ENCODE measurements around the gene FOXD4L6.
"Not testable (repeated sequence)": the region's sequence is repeated elsewhere in the genome, so short reads cannot be mapped to it uniquely, and the experiment has no call there.

FOXD4L6 gene

DNA sequence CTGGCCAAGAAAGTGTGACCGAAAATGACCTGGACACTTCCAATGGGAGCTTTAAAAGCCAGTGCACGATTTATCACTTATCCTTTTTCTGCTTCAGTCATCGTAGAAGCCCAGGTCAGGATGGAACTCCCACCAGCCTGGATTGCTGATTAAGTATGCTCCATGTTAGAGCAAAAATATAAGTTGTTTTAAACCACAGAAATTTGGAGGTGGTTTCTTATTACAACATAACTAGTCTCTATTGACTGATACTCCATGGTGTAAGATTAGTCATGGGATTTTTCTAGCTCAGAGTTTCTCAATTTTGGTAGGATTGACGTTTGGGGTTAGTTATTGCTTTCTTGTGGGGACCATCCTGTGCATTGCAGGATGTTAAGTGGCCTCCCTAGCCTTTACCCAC is 29.7 kb downstream of the FOXD4L6 start:
- DNase-seq, result not testable (repeated sequence)

DNA sequence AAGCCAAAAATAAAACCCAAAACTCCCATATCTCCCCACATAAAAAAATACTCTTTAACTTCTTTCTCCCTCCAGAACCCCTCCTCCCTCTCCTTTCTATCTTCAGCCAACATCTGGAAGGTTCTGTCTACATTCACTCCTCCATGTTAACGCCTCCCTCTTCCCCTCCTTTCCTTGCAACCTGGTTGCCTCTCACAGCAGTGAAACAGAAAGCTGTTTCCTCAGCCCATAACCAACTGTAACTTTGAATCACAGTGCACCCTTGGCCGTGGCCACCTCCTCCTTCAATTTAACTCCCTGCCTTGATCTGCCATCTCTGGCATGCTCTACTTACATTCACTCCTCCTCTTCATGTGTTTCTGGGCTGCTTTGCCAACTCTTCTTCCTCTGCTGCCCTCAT is 33.4 kb downstream of the FOXD4L6 start:
- not testable (repeated sequence) for DNase-seq

DNA sequence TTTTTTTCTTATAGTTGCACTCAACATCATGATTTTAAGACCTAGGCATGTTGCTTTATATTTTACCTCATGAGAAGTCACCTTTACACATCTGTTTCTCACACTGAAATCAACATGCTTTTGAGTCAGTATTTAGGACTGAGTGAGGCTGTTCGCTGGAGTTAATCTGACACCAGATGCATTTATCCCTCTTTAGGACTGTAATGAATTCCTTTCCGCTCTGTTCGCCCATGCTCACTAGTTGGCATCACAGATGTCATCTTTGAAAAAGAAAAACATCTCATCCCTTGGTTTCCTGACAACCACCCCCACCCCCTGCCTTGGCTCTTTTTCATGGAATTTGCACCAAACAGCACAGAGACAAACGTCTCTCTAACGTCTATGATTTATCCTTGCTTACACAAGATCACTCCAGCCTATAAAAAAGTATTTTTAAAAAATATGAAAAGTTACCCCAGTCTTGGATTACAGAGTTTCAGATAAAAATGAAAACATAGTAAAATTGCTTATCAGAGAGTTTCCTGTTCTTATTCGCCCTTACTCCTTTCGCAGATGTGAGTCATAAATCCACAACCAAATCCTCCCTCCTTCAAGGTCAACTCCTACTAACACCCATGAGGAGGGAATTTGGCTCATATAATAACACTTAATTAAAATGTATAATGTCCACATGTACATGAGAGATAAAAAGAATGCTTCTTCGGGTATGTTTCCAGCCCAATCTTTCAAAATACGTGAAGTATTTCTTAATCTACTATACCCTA is 34.3 kb downstream of the FOXD4L6 start:
- not testable (repeated sequence) for DNase-seq

DNA sequence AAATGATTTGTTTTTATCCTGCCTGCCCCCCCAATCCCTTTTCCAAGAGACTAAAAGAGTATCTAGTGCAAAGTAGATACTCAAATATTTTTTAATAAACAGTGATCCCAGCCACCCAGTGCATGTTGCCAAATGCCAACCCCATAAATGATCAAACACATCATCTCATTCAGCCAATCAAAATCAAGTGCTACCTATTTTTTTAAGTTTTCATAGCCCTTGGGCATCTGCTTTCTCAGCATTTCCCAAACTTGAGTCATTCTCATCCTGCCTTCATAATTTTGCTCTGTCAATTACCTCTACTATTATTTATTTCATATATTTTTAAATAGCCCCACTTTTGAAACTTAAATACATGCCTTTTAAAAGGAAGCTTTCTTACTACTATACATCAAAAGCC is 37.6 kb downstream of the FOXD4L6 start:
- DNase-seq, result not testable (repeated sequence)

DNA sequence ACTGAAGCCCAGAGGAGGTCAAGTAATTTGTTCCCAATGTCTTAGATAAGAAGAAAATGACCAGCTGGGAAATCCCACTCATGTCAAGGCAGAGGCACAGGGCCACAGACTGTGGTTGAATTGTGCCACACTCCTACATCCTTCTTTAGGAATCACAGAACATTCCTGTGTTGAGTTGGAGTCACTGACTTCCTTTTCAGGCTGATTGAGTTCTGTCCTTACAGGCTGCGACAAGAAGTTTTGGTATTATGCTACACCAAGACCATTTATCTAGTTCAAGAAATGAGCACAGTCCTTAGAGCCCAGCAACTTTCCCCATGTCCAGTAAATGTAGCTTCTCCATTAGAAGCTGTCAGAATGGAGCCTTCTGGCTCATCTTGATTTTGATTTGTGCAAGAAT is 38.1 kb downstream of the FOXD4L6 start:
- not testable (repeated sequence) for DNase-seq

DNA sequence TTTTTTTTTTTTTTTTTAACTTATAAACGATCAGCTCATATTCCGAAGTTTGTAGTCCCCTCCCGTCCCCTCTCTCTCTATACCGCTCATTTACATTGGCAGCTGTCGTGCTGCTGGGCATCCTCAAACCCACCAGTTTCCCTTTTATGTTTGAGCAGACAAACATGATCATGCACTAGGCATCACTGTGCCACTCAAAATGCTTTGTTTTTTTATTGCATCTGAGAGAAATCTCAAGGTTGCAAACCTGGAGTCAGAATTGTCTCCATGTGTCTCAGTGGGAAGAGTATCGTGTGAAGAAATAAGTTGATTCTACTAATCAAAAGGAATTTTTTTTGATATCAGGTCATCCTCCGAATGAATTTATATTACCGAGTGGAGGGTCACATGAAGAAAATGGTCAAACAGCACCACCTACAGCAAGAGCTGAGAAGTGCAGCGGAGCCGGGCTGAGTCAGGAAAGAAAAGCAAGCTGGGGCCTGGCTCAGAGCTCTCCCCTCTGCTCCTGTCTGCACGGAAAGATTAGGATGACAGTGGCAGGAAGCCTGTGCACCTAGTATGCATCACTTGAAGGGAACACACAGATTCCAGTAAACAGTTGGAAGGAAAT is 39.9 kb downstream of the FOXD4L6 start:
- not testable (repeated sequence) for DNase-seq

DNA sequence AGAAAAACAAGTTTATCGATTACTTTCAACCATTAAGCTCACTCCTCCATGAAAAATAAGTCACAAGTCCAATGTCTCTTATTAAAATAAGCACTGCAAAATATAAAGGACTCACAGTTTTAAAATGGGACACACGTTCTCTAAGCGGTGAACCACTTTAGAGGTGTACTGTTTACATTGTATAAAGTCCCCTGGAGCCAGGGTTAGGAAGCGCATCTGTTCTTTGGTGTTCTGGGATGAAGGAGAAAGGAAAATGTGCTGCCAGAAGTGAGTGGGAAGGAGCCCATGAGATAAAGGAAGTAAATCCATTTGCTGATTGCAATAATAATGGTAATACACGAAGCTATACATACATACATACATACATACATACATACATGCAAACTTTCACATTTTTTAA is 40.6 kb downstream of the FOXD4L6 start:
- DNase-seq, result not testable (repeated sequence)

DNA sequence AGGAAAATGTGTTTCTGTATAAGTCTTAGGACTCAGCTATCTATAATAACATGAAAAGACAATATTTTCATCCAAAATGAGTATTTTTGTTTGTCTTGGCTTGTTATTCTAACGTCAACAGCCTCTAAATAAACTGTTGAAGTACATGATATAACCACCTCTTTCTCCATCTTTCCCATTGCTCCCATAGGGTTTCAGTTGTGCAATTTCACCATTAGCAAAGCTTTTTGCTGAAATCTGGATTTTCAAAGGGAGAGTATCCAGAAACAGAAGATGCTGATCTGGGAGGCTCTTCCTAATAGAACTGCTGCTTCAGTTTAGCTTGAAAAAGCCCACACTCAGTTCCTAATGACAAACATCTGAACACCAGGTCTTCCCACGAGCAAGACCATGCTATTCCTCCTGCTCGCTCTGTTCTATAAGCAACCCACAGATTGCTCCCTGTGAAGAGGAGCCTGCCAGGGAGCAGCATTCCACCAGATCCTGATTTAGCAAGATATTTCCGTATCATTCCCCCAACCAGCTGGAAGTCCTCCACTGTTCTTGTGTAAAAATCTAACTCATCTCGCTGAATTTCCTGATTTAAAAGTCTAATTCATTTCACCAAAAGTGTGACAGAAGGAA is 41.2 kb downstream of the FOXD4L6 start:
- DNase-seq, result not testable (repeated sequence)

DNA sequence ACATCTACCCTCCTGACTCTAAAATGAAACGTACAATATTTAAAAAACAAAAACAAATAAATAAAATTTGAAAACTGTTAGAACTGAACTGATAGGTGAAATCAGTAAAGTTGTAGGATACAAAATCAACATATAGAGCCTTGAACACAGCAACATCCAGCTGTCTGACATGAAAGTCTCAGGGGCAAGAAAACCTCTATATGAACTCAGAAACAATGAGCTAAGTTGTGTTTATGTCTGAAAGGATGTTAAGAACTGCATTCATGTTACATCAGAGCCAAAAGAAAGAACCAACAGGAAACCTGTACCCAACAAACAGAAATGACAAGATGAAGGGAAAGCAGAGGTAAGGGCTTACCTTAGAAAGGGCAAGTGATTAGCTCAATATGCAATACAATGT is 41.8 kb downstream of the FOXD4L6 start:
- not testable (repeated sequence) for DNase-seq

DNA sequence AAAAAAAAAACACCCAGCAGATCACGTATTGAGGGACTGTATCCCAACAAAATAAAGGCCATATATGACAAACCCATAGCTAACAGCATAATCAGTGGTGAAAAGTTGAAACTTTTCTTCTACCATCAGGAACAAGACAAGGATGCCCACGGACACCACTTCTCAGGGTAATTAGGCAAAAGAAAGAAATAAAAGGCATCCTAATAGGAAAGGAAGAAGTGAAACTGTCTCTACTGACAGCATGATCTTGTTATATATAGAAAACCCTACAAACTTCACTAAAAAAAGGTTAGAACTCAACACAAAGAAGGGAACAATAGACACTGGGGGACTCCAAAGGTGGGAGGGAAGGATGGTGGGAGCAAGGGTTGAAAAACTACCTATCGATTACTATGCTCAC is 42.3 kb downstream of the FOXD4L6 start:
- DNase-seq, result not testable (repeated sequence)

DNA sequence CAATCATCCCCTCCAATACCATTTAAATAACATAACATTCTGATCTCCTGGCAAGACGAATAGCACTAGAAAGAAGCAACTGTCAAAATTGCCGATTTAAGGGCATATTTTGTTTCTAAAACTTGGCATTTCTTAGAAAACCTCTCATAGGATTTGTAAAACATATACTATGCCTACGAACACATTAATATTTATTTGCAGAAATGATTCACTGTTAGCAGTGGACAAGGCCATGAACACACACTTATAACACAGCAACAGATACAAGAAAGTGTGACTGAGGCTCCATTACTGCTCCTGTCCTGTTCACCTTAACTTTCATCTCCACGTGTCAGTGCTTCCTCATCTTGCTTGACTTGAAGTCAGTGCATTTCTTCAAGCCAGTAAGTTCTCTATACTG is 46.1 kb downstream of the FOXD4L6 start:
- DNase-seq, result not testable (repeated sequence)

DNA sequence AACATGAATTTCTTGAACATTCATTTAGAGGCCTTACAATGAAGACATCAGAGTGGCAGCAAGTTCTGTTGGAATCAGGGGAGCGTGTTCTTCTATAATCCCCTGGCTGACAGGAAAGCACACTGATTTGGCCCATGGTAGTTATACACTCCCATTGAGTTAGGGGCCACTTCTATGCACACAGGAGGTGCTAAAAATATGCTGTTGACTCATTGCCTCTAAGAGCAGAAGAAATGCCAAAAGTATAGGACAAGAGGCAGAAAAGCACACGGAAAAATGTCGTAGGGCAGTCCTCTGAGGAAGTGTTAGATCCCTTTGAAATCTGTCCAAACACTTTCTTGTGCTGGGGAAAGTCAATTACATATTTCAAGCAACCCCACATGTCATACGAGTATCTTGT is 49.0 kb downstream of the FOXD4L6 start:
- not testable (repeated sequence) for DNase-seq

DNA sequence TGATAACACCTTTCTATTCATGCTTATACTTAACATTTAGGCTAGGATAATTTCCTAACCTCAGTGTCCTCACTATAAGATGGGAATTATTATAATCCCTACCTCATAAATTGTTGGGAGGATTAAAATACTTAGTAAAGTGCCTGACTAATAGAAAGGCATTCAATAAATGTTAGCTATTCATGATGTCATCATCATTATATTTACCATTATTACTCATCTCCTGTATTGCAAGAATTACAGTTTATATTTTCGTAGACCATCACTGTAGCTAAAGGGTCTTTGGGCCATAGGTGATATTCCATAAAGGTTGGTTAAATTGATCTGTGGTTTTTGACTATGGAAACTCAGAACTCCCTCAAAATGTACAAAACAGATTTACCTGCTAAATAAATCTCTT is 50.9 kb downstream of the FOXD4L6 start:
- not testable (repeated sequence) for DNase-seq

Data from activated T-cell treated with anti-CD3 and anti-CD28 coated beads, Interleukin-2, amount 50 U/mL, for 48 hours (primary cell).